Keratinocyte (primary cell): ENCODE data around the gene CLPX. TPM values are rescaled to one million over a fixed set of nuclear protein-coding genes. Genes with fewer than 3 reads are reported as not detected.
A peak's percentile ranks its signal among the peaks of the same experiment; 100 is the strongest.

ENCODE experiments used
- DNase-seq: peaks from one replicate; pipeline ENCODE4 v3.0.0-alpha.2; 2011; ENCODE audit warnings: low read depth, missing footprints, low spot score
- FAIRE-seq: peaks from 2 replicates; lab custom pipeline; 2011; peaks lifted over from hg19 to GRCh38; lab: Jason Lieb, UNC
- H2AFZ ChIP-seq: 2 replicates; pipeline ENCODE4 v1.6.0; 2012; ENCODE audit warnings: low read length, control low read depth, inconsistent platforms; ENCODE audit not compliant: control insufficient read depth
- H3K27ac ChIP-seq: 2 replicates; pipeline ENCODE4 v1.5.1; 2011; ENCODE audit warnings: low read length; ENCODE audit not compliant: control insufficient read depth, insufficient read depth
- H3K27me3 ChIP-seq: 3 replicates; pipeline ENCODE4 v1.6.0; 2011; ENCODE audit warnings: low read length; ENCODE audit not compliant: control insufficient read depth, insufficient read depth; ENCODE audit errors: extremely low read depth
- H3K36me3 ChIP-seq, 2 experiments: 2 replicates in 1 of 2; 3 replicates in 1 of 2; pipeline ENCODE4 v1.5.1; 2011; ENCODE audit warnings: low read length in 2 of 2, mild to moderate bottlenecking in 1 of 2; ENCODE audit not compliant: control insufficient read depth in 2 of 2, insufficient read depth in 2 of 2; ENCODE audit errors: extremely low read depth in 1 of 2
- H3K4me1 ChIP-seq: 3 replicates; pipeline ENCODE4 v1.5.1; 2011; ENCODE audit warnings: low read length; ENCODE audit not compliant: control insufficient read depth, insufficient read depth; ENCODE audit errors: extremely low read depth
- H3K4me2 ChIP-seq: 3 replicates; pipeline ENCODE4 v1.6.0; 2011; ENCODE audit warnings: low read depth, low read length; ENCODE audit not compliant: control insufficient read depth, insufficient read depth; ENCODE audit errors: extremely low read depth
- H3K4me3 ChIP-seq, 3 experiments: fragments of 200-600 bp in 1 of 3; sonication (generic) in 1 of 3; 2 replicates in 2 of 3; 3 replicates in 1 of 3; pipeline ENCODE4 v1.5.1; 2011 to 2016; ENCODE audit warnings: low read length in 3 of 3, mild to moderate bottlenecking in 3 of 3, control low read depth in 2 of 3, inconsistent platforms in 1 of 3, low read depth in 1 of 3, mixed read lengths in 1 of 3, mixed run types in 1 of 3, moderate library complexity in 1 of 3; ENCODE audit not compliant: control insufficient read depth in 2 of 3, insufficient read depth in 2 of 3; ENCODE audit errors: extremely low read depth in 1 of 3
- H3K79me2 ChIP-seq: 2 replicates; pipeline ENCODE4 v1.6.0; 2012; ENCODE audit warnings: low read length; ENCODE audit not compliant: control insufficient read depth, insufficient read depth
- H3K9ac ChIP-seq: 3 replicates; pipeline ENCODE4 v1.6.0; 2011; ENCODE audit warnings: low read length; ENCODE audit not compliant: control insufficient read depth, insufficient read depth; ENCODE audit errors: extremely low read depth
- H3K9me1 ChIP-seq: 3 replicates; pipeline ENCODE4 v1.6.0; 2011; ENCODE audit warnings: low read length; ENCODE audit not compliant: control insufficient read depth, insufficient read depth; ENCODE audit errors: extremely low read depth
- H3K9me3 ChIP-seq: 2 replicates; pipeline ENCODE4 v1.5.1; 2012; ENCODE audit warnings: low read depth, low read length; ENCODE audit not compliant: control insufficient read depth
- H4K20me1 ChIP-seq: 3 replicates; pipeline ENCODE4 v1.6.0; 2011; ENCODE audit warnings: low read length; ENCODE audit not compliant: control insufficient read depth, insufficient read depth; ENCODE audit errors: extremely low read depth
- EZH2 ChIP-seq: IDR thresholded peaks from one replicate; pipeline ENCODE4 v1.6.1; 2012; ENCODE audit warnings: inconsistent platforms, mild to moderate bottlenecking, low read length, moderate library complexity
- dilution Hi-C: fragments of 300-500 bp; cut with MboI; formaldehyde crosslinking; loops from one replicate; pipeline ENCODE4 v1.7.0; 2020; ENCODE audit warnings: low sequenced_read_pairs; ENCODE audit not compliant: extremely low pct_ligation_motif_present
- polyA minus RNA-seq, 3 experiments: library from RNA; depleted of rRNA, polyadenylated mRNA; stranded (reverse); fragments of >200 nt; gene quantifications; 1 replicate in 1 of 3; 2 replicates in 1 of 3; 3 replicates in 1 of 3; pipeline ENCODE4 v1.2.3, GENCODE V29; 2011
- polyA plus RNA-seq, 5 experiments: library from polyadenylated mRNA; depleted of rRNA in 3 of 5; stranded (reverse) in 3 of 5; stranded (forward) in 1 of 5; unstranded in 1 of 5; fragments of >200 nt; gene quantifications; 1 replicate in 1 of 5; 2 replicates in 3 of 5; 3 replicates in 1 of 5; pipeline versions ENCODE4 v1.2.1 to v1.2.3, GENCODE V29; 2011 to 2012; ENCODE audit warnings: missing spikeins in 2 of 5, low read depth in 1 of 5, low replicate concordance in 1 of 5
- TF ChIP-seq, protein P1 (sequence below), 3 experiments: IDR thresholded peaks in 1 of 3; conservative IDR thresholded peaks in 1 of 3; optimal IDR thresholded peaks in 1 of 3; 2 replicates in 2 of 3; 3 replicates in 1 of 3; pipeline versions ENCODE3 to v1.5.1; 2011; ENCODE audit warnings: low read length in 3 of 3, mild to moderate bottlenecking in 3 of 3, moderate library complexity in 2 of 3, control low read depth in 1 of 3, inconsistent platforms in 1 of 3; ENCODE audit not compliant: insufficient read depth in 2 of 3; ENCODE audit errors: extremely low read depth in 1 of 3

The CLPX gene
- polyA plus RNA-seq = 29.0 to 51.5 TPM (median 43.6 TPM) in 3 replicates
- 146 TPM for polyA plus RNA-seq (2011; ENCODE audit: low read depth)
- 27.6 and 47.7 TPM in 2 replicates for polyA plus RNA-seq (2011; cell fraction: cytosol; rRNA removed)
- 41.9 and 67.0 TPM in 2 replicates for polyA plus RNA-seq (2011; cell fraction: nucleus; rRNA removed)
- 26.4 and 43.1 TPM in 2 replicates for polyA plus RNA-seq (2012; ENCODE audit: low replicate concordance)
- polyA minus RNA-seq = 2.9 to 75.4 TPM (median 20.6 TPM) in 3 replicates
- polyA minus RNA-seq (2011; cell fraction: cytosol; rRNA and poly(A)+ RNA removed) = 22.8 TPM
- polyA minus RNA-seq (2011; cell fraction: nucleus; rRNA and poly(A)+ RNA removed) = 27.9 and 46.7 TPM in 2 replicates

DNA sequence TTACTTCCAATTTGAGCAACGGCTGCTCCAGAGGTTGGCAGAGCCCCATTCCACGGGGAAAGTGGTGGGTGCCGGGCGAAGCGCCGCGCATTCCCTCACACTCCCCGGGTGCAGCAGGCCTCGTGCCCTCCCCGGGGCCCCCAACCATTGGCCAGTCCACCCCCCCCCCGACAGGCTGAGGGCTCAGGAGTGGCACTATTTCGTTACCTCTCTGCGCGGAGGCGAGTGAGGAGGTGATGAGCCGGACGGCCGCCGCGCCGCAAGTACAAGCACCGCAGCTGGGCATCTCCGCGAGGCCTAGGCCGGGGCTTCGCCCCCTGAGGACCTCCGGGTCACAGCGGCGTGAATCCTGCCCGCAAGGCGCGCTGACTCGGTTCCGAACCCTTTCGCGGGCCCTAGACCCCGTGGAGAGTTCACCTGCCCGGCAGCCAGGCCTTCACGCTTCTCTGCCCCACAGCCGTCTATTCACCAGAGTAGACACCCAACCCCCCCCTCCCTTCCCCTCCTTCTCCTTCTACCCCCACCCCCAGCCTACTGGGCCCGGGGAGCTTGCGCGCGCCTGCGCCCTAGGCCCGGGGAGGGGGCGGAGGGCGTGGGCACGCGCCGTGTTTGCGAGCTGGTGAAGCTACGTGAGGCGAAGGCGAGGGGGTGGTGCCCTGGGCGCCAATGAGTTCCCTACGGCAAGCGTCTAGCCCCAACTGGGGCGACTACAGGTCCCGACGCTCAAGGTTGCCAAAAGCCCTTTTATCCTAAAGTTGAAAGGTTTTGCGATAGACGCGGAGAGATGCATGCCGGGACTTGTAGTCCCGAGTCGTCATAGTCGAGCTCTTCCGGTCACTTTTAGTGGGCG is at the start of gene CLPX:
Gene CLPX, minus strand, starts transcription at position 475 of the 850 bp plus-strand sequence. Its CDS starts 189 bp downstream, at position 286.
- dilution Hi-C loops = no loop called here
- no peaks in the 10 kb centered on the region for H3K9me3 ChIP-seq
- FAIRE-seq = peak; percentile 26

DNA sequence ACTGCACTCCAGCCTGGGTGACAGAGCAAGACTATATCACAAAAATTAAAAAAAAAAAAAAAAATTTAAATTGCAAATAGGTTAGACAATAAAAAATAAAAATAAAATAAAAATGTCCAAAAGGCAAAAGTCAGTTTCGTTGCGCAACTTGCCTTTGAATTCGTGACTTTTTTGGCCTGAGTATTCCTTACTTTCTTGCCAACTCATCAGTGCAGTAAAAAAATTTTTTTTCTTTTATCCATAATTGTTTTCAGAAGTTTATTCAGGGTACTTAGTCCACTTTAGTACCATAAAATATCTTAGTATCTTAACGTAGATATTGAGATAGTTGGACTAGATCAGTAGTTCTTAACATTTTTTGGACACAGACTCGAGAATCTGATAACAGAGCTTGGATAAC is 48.6 kb upstream of the CLPX start:
- Histone ChIP-seq H3K27ac (no peak overlapping the region), H3K4me2 (no peak overlapping the region), H3K9ac (no peak overlapping the region), H3K36me3 (no peaks in the 10 kb centered on the region), H4K20me1 (no peaks in the 10 kb centered on the region), H3K79me2 (no peaks in the 10 kb centered on the region), H3K9me1 (no peaks in the 10 kb centered on the region), H3K4me3 (no peak overlapping the region), H3K4me1 (no peaks in the 10 kb centered on the region), H2AFZ (no peak overlapping the region), H3K9me3 (no peaks in the 10 kb centered on the region), H3K27me3 (no peaks in the 10 kb centered on the region)
- FAIRE-seq (no peak), DNase-seq (no peak)
- dilution Hi-C loops = no loop called here
- TF ChIP-seq, protein P1, sequence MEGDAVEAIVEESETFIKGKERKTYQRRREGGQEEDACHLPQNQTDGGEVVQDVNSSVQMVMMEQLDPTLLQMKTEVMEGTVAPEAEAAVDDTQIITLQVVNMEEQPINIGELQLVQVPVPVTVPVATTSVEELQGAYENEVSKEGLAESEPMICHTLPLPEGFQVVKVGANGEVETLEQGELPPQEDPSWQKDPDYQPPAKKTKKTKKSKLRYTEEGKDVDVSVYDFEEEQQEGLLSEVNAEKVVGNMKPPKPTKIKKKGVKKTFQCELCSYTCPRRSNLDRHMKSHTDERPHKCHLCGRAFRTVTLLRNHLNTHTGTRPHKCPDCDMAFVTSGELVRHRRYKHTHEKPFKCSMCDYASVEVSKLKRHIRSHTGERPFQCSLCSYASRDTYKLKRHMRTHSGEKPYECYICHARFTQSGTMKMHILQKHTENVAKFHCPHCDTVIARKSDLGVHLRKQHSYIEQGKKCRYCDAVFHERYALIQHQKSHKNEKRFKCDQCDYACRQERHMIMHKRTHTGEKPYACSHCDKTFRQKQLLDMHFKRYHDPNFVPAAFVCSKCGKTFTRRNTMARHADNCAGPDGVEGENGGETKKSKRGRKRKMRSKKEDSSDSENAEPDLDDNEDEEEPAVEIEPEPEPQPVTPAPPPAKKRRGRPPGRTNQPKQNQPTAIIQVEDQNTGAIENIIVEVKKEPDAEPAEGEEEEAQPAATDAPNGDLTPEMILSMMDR (optimal IDR thresholded peaks at IDR 0.05 in 1 of 3, IDR thresholded peaks at IDR 0.05 in 1 of 3, conservative IDR thresholded peaks at IDR 0.05 in 1 of 3; ENCODE audit: extremely low read depth in 1 of 3, insufficient read depth in 2 of 3, low read length in 3 of 3) = no peak
- TF ChIP-seq EZH2 = no peak

More for the DNA sequence above, at the start of gene CLPX:
- Histone ChIP-seq H3K79me2 (peaks cover 49% of the 10 kb centered on the region), H3K9me1 (no peaks in the 10 kb centered on the region), H3K4me3 (peak within 1 kb of the TSS; percentile 81 to 95 (median 89)), H4K20me1 (no peaks in the 10 kb centered on the region), H3K4me2 (peak within 1 kb of the TSS; percentile 91), H2AFZ (peak within 1 kb of the TSS; percentile 96), H3K27ac (peak within 1 kb of the TSS; percentile 93), H3K4me1 (peaks cover 4% of the 10 kb centered on the region), H3K36me3 (no peaks in the 10 kb centered on the region), H3K27me3 (no peaks in the 10 kb centered on the region), H3K9ac (peak within 1 kb of the TSS; percentile 98)
- DNase-seq = peak; percentile 68
- TF ChIP-seq EZH2 = no peak
- TF ChIP-seq, protein P1 (optimal IDR thresholded peaks at IDR 0.05 in 1 of 3, IDR thresholded peaks at IDR 0.05 in 1 of 3, conservative IDR thresholded peaks at IDR 0.05 in 1 of 3; ENCODE audit: extremely low read depth in 1 of 3, insufficient read depth in 2 of 3, low read length in 3 of 3) = no peak
